Panc1 (cell line): ENCODE data around the gene TRIM68. TPM values are rescaled to one million over a fixed set of nuclear protein-coding genes. Genes with fewer than 3 reads are reported as not detected.
A peak's percentile ranks its signal among the peaks of the same experiment; 100 is the strongest.

Source experiments
- ATAC-seq: fragments of 200-7000 bp; cut with Tn5 transposase; 2 replicates; pipeline ENCODE4 v1.9.1; 2020; ENCODE audit warnings: mild to moderate bottlenecking, moderate library complexity
- Bru-seq: library from RNA; stranded (reverse); fragments of 400-500 nt; gene quantifications from one replicate; lab custom pipeline; 2021; lab: Mats Ljungman, UMichigan
- BruChase-seq, 2 experiments: library from RNA; stranded (reverse); fragments of 400-500 nt; gene quantifications; one replicate each; lab custom pipeline; 2021; lab: Mats Ljungman, UMichigan
- BruUV-seq: library from RNA; stranded (reverse); fragments of 400-500 nt; replicated peaks from 2 replicates; lab custom pipeline; 2021; lab: Mats Ljungman, UMichigan
- CTCF ChIA-PET: fragments of 300-600 bp; sonication (Branson Sonifier 250); formaldehyde crosslinking; loops from one replicate; lab custom pipeline; 2022; ENCODE audit warnings: antibody characterized with exemption; lab: Charles Lee
- POLR2A ChIA-PET: fragments of 300-600 bp; sonication (Branson Sonifier 250); formaldehyde crosslinking; loops from one replicate; lab custom pipeline; 2022; ENCODE audit warnings: antibody characterized with exemption; lab: Charles Lee
- DNase-seq: peaks from one replicate; pipeline ENCODE4 v3.0.0-alpha.2; 2010; ENCODE audit warnings: low read depth, low spot score
- H3K27ac ChIP-seq: 2 replicates; pipeline ENCODE4 v1.5.1; 2011; ENCODE audit warnings: mild to moderate bottlenecking, low read length, inconsistent platforms
- H3K27me3 ChIP-seq: fragments of 200-500 bp; sonication (Bioruptor generic); 2 replicates; pipeline ENCODE4 v1.6.0; 2014; ENCODE audit warnings: low read length, inconsistent platforms; ENCODE audit not compliant: control insufficient read depth, insufficient read depth
- H3K36me3 ChIP-seq: fragments of 200-500 bp; sonication (Bioruptor generic); 2 replicates; pipeline ENCODE4 v1.5.1; 2014; ENCODE audit warnings: inconsistent platforms, mild to moderate bottlenecking, low read length, moderate library complexity; ENCODE audit not compliant: control insufficient read depth, insufficient read depth
- H3K4me1 ChIP-seq: 2 replicates; pipeline ENCODE4 v1.5.1; 2011; ENCODE audit warnings: inconsistent platforms, mild to moderate bottlenecking, low read length, moderate library complexity; ENCODE audit not compliant: control insufficient read depth, insufficient read depth
- H3K4me3 ChIP-seq, 2 experiments: 2 replicates each; pipeline ENCODE4 v1.5.1; 2011 to 2012; ENCODE audit warnings: low read depth in 2 of 2, low read length in 2 of 2, mild to moderate bottlenecking in 2 of 2, inconsistent platforms in 1 of 2, moderate library complexity in 1 of 2
- H3K9me3 ChIP-seq: fragments of 200-500 bp; sonication (Bioruptor generic); 2 replicates; pipeline ENCODE4 v1.5.1; 2014; ENCODE audit warnings: low read depth, mild to moderate bottlenecking, inconsistent platforms, low read length, moderate library complexity; ENCODE audit not compliant: control insufficient read depth, insufficient read depth
- POLR2AphosphoS5 ChIP-seq: IDR thresholded peaks from 2 replicates; pipeline ENCODE4 v1.6.1; 2012; ENCODE audit warnings: mild to moderate bottlenecking, low read depth, low read length, moderate library complexity
- SIN3A ChIP-seq: IDR thresholded peaks from 2 replicates; pipeline ENCODE4 v1.6.1; 2012; ENCODE audit warnings: low read depth, mild to moderate bottlenecking, low read length, moderate library complexity, borderline replicate concordance; ENCODE audit not compliant: insufficient read depth
- TCF7L2 ChIP-seq: IDR thresholded peaks from 2 replicates; pipeline ENCODE4 v1.6.1; 2011; ENCODE audit warnings: mild to moderate bottlenecking, low read depth, low read length, inconsistent platforms
- in situ Hi-C: cut with HindIII; loops from 2 replicates; pipeline ENCODE4 v1.10.0; 2016; ENCODE audit warnings: low sequenced_read_pairs, low pct_unique_long_range_greater_than_20kb
- intact Hi-C: fragments of 100-400 bp; cut with micrococcal nuclease; formaldehyde crosslinking; loops from one replicate; pipeline ENCODE4 v1.10.0; 2022; ENCODE audit not compliant: unreplicated experiment
- long read RNA-seq: library from polyadenylated mRNA; unstranded; transcript quantifications from one replicate; pipeline ENCODE4 v2.0.0, GENCODE V29; 2021; ENCODE audit not compliant: unreplicated experiment
- polyA plus RNA-seq: library from polyadenylated mRNA; unstranded; fragments of >200 nt; gene quantifications from one replicate; pipeline ENCODE4 v1.2.1, GENCODE V29; 2012; ENCODE audit warnings: missing spikeins; ENCODE audit not compliant: insufficient read length
- total RNA-seq: library from RNA; stranded (reverse); gene quantifications from one replicate; pipeline ENCODE4 v1.2.1, GENCODE V29; 2021; ENCODE audit not compliant: unreplicated experiment
- TF ChIP-seq, protein P1 (sequence below): fragments of 450-650 bp; IDR thresholded peaks from 2 replicates; pipeline ENCODE4 v1.5.1; 2017; ENCODE audit warnings: mild to moderate bottlenecking
- TF ChIP-seq, protein P2 (sequence below), 2 experiments: IDR thresholded peaks; 2 replicates each; pipeline ENCODE4 v1.6.1; 2011 to 2012; ENCODE audit warnings: low read depth in 2 of 2, control low read depth in 1 of 2, low read length in 1 of 2, mild to moderate bottlenecking in 1 of 2, moderate library complexity in 1 of 2; ENCODE audit not compliant: insufficient read depth in 1 of 2

Gene TRIM68, protein sequence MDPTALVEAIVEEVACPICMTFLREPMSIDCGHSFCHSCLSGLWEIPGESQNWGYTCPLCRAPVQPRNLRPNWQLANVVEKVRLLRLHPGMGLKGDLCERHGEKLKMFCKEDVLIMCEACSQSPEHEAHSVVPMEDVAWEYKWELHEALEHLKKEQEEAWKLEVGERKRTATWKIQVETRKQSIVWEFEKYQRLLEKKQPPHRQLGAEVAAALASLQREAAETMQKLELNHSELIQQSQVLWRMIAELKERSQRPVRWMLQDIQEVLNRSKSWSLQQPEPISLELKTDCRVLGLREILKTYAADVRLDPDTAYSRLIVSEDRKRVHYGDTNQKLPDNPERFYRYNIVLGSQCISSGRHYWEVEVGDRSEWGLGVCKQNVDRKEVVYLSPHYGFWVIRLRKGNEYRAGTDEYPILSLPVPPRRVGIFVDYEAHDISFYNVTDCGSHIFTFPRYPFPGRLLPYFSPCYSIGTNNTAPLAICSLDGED
- 18.5 TPM for total RNA-seq
- polyA plus RNA-seq = 12.8 TPM
- Bru-seq, nascent RNA = percentile 67 among the genes with signal in this experiment
- percentile 82 among the genes with signal in this experiment for BruChase-seq, experiment 1, labeled RNA remaining after a 2-hour chase
- percentile 67 among the genes with signal in this experiment for BruChase-seq, experiment 2, labeled RNA remaining after a 6-hour chase
- long read RNA-seq, transcript TRIM68-202 (6 exons, 874 nt) = minor isoform, 10 of 44 reads
- long read RNA-seq, transcript TRIM68-201 (7 exons, 3,352 nt) = major isoform, 14 of 44 reads
- long read RNA-seq, partial matches to known transcripts = 7 of 44 reads
- long read RNA-seq, other reads (novel, unspliced or antisense) = 13 of 44 reads

DNA sequence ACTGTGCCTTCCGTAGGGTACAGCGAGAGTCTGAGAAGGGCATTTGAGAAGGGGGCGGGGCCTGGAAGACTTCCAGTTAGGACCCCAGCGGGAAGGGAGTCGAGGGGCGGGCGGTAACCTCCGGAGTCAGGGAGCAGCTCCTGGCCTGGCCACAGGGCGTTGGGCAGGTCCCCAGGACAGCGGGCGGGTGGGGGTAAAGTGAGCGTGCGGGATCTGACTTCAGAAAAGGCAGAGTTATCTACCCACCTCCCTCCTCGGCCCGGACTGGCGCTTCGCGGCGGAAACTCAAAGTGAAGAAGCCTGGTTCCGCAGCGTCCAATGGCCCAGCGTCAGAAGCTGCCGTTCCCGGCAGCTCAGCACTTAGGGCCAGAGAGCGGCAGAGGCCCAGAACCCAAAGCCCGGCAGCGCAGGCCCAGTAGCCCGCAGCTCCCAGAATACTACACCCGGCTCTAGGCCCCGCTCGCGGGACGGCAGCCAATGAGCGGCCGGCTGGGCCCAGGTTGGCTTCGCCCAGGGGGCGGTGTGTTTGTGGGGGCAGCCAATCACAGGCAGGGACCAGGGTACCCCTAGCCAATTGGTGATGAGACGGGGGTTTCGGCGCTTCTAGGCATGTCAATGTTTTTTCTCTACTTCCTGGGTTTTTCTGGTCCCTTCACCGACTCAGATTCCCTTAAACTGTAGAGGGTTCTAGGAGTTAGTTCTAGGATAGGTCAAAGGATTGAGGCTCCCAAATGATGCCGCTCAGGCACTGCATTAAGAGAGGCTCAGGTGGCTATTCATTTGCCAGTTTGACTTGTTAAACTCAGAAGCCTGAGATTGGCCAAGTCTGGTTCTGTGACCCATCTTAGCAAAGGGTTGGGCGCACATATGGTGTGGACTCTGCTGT, at the start of gene TRIM68:
Gene TRIM68 (minus strand): TSS at position 451 of the 886 bp plus-strand sequence. CDS start 2,727 bp downstream, outside the sequence.
- peaks cover 10% of the 10 kb centered on the region; the same call in 1 of the 2 replicates for H3K4me1 ChIP-seq
- peak; percentile 95 for TF ChIP-seq POLR2AphosphoS5
- TF ChIP-seq TCF7L2 = peak; percentile 51
- TF ChIP-seq SIN3A = peak; percentile 73
- TF ChIP-seq, protein P1, sequence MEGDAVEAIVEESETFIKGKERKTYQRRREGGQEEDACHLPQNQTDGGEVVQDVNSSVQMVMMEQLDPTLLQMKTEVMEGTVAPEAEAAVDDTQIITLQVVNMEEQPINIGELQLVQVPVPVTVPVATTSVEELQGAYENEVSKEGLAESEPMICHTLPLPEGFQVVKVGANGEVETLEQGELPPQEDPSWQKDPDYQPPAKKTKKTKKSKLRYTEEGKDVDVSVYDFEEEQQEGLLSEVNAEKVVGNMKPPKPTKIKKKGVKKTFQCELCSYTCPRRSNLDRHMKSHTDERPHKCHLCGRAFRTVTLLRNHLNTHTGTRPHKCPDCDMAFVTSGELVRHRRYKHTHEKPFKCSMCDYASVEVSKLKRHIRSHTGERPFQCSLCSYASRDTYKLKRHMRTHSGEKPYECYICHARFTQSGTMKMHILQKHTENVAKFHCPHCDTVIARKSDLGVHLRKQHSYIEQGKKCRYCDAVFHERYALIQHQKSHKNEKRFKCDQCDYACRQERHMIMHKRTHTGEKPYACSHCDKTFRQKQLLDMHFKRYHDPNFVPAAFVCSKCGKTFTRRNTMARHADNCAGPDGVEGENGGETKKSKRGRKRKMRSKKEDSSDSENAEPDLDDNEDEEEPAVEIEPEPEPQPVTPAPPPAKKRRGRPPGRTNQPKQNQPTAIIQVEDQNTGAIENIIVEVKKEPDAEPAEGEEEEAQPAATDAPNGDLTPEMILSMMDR = no peak
- BruUV-seq = no TSS peak
- POLR2A ChIA-PET = interaction anchor here (0.6 kb wide), 1 partner anchor 760 kb away, joined by 21 read pairs; no protein-coding TSS in a partner anchor
- intact Hi-C loops = loop anchor here (10.0 kb wide), 1 partner anchor 423 kb away; no protein-coding TSS in a partner anchor
- peak within 1 kb of the TSS; percentile 80 for H3K27ac ChIP-seq
- H3K27me3 ChIP-seq = no peaks in the 10 kb centered on the region; the same call in 1 of the 2 replicates
- ATAC-seq (peak; percentile 100), DNase-seq (peak; percentile 85)
- H3K36me3 ChIP-seq = no peaks in the 10 kb centered on the region
- CTCF ChIA-PET = interaction anchor here (0.5 to 1.0 kb wide), 5 partner anchors 12 to 1755 kb away, joined by 3 to 5 read pairs (median 3); partner anchors contain the start of gene OR51D1
- in situ Hi-C loops = no loop called here
- no peaks in the 10 kb centered on the region for H3K9me3 ChIP-seq
- H3K4me3 ChIP-seq = peak within 1 kb of the TSS; percentile 67 to 79

DNA sequence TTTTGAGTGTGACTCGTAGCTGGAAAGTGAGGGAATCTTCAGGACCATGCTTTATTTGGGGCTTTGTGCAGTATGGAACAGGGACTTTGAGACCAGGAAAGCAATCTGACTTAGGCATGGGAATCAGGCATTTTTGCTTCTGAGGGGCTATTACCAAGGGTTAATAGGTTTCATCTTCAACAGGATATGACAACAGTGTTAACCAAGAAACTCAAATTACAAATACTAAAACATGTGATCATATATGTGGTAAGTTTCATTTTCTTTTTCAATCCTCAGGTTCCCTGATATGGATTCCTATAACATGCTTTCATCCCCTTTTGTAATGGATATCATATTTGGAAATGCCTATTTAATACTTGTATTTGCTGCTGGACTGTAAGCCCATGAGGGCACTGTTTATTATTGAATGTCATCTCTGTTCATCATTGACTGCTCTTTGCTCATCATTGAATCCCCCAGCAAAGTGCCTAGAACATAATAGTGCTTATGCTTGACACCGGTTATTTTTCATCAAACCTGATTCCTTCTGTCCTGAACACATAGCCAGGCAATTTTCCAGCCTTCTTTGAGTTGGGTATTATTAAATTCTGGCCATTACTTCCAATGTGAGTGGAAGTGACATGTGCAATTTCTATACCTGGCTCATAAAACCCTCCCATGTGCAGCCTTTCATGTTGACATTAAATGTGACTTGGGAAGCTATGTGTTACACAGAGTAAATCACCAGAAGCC, 46.8 kb upstream of the TRIM68 start:
- in situ Hi-C loops = no loop called here

More for the DNA sequence above, 46.8 kb upstream of the TRIM68 start:
- ChIA-PET CTCF (no interaction called here), POLR2A (no interaction called here)
- ATAC-seq (no peak), DNase-seq (no peak)
- Histone ChIP-seq H3K27ac (no peak overlapping the region), H3K9me3 (no peaks in the 10 kb centered on the region), H3K36me3 (no peaks in the 10 kb centered on the region), H3K4me3 (no peak overlapping the region), H3K27me3 (peaks cover 6% of the 10 kb centered on the region; the same call in 1 of the 2 replicates), H3K4me1 (no peaks in the 10 kb centered on the region)
- no TSS peak for BruUV-seq
- intact Hi-C loops = no loop called here
- TF ChIP-seq POLR2AphosphoS5 = no peak
- TF ChIP-seq TCF7L2 = no peak
- TF ChIP-seq SIN3A = no peak
- TF ChIP-seq, protein P1 = no peak
- TF ChIP-seq, protein P2, sequence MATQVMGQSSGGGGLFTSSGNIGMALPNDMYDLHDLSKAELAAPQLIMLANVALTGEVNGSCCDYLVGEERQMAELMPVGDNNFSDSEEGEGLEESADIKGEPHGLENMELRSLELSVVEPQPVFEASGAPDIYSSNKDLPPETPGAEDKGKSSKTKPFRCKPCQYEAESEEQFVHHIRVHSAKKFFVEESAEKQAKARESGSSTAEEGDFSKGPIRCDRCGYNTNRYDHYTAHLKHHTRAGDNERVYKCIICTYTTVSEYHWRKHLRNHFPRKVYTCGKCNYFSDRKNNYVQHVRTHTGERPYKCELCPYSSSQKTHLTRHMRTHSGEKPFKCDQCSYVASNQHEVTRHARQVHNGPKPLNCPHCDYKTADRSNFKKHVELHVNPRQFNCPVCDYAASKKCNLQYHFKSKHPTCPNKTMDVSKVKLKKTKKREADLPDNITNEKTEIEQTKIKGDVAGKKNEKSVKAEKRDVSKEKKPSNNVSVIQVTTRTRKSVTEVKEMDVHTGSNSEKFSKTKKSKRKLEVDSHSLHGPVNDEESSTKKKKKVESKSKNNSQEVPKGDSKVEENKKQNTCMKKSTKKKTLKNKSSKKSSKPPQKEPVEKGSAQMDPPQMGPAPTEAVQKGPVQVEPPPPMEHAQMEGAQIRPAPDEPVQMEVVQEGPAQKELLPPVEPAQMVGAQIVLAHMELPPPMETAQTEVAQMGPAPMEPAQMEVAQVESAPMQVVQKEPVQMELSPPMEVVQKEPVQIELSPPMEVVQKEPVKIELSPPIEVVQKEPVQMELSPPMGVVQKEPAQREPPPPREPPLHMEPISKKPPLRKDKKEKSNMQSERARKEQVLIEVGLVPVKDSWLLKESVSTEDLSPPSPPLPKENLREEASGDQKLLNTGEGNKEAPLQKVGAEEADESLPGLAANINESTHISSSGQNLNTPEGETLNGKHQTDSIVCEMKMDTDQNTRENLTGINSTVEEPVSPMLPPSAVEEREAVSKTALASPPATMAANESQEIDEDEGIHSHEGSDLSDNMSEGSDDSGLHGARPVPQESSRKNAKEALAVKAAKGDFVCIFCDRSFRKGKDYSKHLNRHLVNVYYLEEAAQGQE (IDR thresholded peaks at IDR 0.05; ENCODE audit: insufficient read depth in 1 of 2, low read depth in 2 of 2, low read length in 1 of 2) = no peak
